ENCODE measurements around the gene TBC1D25.

- no peak for TF ChIP-seq CTCF (IDR thresholded peaks at IDR 0.05; ENCODE audit: insufficient read depth, low read length, poor library complexity, severe bottlenecking)
- no peak for TF ChIP-seq EZH2phosphoT487 (conservative IDR thresholded peaks at IDR 0.05; ENCODE audit: low read length)
Measured at GRCh38 chrX:48515842-48516241, 23.7 kb upstream of the TBC1D25 start.

Measured in SU-DHL-6 (cell line).